Thoracic aorta (tissue), 2 donors: ENCODE results near the gene C19orf67. TPM values are rescaled to one million over a fixed set of nuclear protein-coding genes. Genes with fewer than 3 reads are reported as not detected.
A peak's percentile ranks its signal among the peaks of the same experiment; 100 is the strongest.

ENCODE experiments used
- ATAC-seq: fragments of 150-250 bp; one replicate; pipeline ENCODE4 v1.8.0; 2017; ENCODE audit warnings: low read depth; ENCODE audit not compliant: insufficient number of reproducible peaks, low FRiP score
- DNase-seq: peaks from one replicate; pipeline ENCODE4 v3.0.0-alpha.2; 2020; ENCODE audit warnings: low spot score
- H3K27ac ChIP-seq, 2 donors: fragments of 200-600 bp; sonication (generic); 1 replicate in 1 of 2; 2 replicates in 1 of 2; pipeline ENCODE4 v1.5.1; 2016; ENCODE audit warnings: mild to moderate bottlenecking in 2 of 2, moderate library complexity in 2 of 2
- H3K27me3 ChIP-seq: fragments of 200-600 bp; sonication (generic); replicated peaks from 2 replicates; pipeline ENCODE4 v1.6.0; 2016; ENCODE audit warnings: mild to moderate bottlenecking; ENCODE audit not compliant: insufficient read depth
- H3K36me3 ChIP-seq: fragments of 200-600 bp; sonication (generic); one replicate; pipeline ENCODE4 v1.5.1; 2016
- H3K4me1 ChIP-seq, 2 donors: fragments of 200-600 bp; sonication (generic); 1 replicate in 1 of 2; 2 replicates in 1 of 2; pipeline versions ENCODE4 v1.5.1 to v1.6.0; 2016; ENCODE audit warnings: low read depth in 2 of 2, mild to moderate bottlenecking in 1 of 2; ENCODE audit not compliant: control insufficient read depth in 1 of 2
- H3K4me3 ChIP-seq: fragments of 200-600 bp; sonication (generic); 2 replicates; pipeline ENCODE4 v1.5.1; 2016; ENCODE audit warnings: mild to moderate bottlenecking
- H3K9me3 ChIP-seq: fragments of 200-600 bp; sonication (generic); 2 replicates; pipeline ENCODE4 v1.5.1; 2016
- total RNA-seq, 2 donors: library from RNA; depleted of rRNA; stranded (reverse); fragments of >200 nt; gene quantifications; one replicate each; pipeline versions ENCODE4 v1.1.0 to v1.2.3, GENCODE V29; 2016
- TF ChIP-seq, protein P1 (sequence below): fragments of 200-600 bp; sonication (generic); IDR thresholded peaks from one replicate; pipeline ENCODE4 v1.5.1; 2019; ENCODE audit warnings: antibody characterized with exemption

C19orf67 gene
- total RNA-seq, 2 donors from 2014 or later, result not detected

DNA sequence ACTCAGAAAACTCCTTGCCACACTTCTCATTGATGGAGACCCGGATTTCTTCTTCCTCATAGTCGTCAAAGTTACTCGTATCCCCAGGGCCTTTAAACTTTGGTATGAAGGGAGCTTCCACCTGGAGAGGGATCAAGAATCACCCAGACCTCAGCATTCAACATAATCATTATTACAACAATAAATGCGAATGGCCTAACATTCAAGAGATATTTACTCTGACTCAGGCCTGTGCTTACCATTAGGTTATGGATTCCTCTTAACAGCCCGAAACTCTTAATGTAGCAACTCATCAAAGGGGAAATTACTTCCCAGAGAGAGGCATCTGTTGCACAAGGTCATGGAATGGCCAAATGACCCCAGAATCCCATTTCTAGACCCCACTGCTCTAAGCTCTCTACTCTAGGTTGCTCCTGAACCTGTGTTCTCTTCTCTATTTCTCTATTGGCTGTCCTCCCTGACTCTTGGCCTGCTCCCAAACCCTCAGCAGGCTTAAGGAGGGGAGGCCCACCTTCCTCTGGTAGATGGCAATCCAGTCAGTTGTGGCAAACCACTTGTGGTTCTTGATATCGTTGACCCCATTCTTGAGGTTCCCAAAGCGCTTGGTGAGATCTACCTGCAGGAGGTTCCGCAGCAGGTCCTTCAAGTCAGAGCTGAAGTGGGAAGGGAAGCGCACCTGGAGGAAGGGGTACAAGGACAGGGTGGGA lies 7.7 kb upstream of the C19orf67 start:
- peaks cover 28% of the 10 kb centered on the region for H3K36me3 ChIP-seq
- H3K4me1 ChIP-seq, result peaks cover 3 to 20% of the 10 kb centered on the region in 2 donors

GRCh38 chr19:14091813-14092462 lies 6.4 kb upstream of the C19orf67 start:
- Histone ChIP-seq H3K27me3 (no peaks in the 10 kb centered on the region), H3K9me3 (peaks cover 7% of the 10 kb centered on the region), H3K36me3 (peaks cover 22% of the 10 kb centered on the region), H3K27ac (peak overlapping the region; percentile 83 to 87), H3K4me3 (peak overlapping the region; percentile 75), H3K4me1 (peaks cover 3 to 20% of the 10 kb centered on the region in 2 donors)
- TF ChIP-seq, protein P1, sequence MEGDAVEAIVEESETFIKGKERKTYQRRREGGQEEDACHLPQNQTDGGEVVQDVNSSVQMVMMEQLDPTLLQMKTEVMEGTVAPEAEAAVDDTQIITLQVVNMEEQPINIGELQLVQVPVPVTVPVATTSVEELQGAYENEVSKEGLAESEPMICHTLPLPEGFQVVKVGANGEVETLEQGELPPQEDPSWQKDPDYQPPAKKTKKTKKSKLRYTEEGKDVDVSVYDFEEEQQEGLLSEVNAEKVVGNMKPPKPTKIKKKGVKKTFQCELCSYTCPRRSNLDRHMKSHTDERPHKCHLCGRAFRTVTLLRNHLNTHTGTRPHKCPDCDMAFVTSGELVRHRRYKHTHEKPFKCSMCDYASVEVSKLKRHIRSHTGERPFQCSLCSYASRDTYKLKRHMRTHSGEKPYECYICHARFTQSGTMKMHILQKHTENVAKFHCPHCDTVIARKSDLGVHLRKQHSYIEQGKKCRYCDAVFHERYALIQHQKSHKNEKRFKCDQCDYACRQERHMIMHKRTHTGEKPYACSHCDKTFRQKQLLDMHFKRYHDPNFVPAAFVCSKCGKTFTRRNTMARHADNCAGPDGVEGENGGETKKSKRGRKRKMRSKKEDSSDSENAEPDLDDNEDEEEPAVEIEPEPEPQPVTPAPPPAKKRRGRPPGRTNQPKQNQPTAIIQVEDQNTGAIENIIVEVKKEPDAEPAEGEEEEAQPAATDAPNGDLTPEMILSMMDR, result no peak
- ATAC-seq (no peak), DNase-seq (no peak)

More for the DNA sequence above, 7.7 kb upstream of the C19orf67 start:
- ATAC-seq (no peak), DNase-seq (no peak)
- TF ChIP-seq, protein P1, result no peak
- H3K4me3 ChIP-seq, result no peak overlapping the region
- H3K9me3 ChIP-seq, result peaks cover 7% of the 10 kb centered on the region
- no peak overlapping the region for H3K27ac ChIP-seq
- no peaks in the 10 kb centered on the region for H3K27me3 ChIP-seq

GRCh38 chr19:14091081-14091812 lies 5.7 kb upstream of the C19orf67 start:
- Histone ChIP-seq H3K4me1 (peaks cover 3 to 20% of the 10 kb centered on the region in 2 donors), H3K27me3 (no peaks in the 10 kb centered on the region), H3K27ac (peak overlapping the region; percentile 83 to 87), H3K4me3 (peak overlapping the region; percentile 75), H3K9me3 (peaks cover 7% of the 10 kb centered on the region), H3K36me3 (peaks cover 18% of the 10 kb centered on the region)
- DNase-seq (no peak), ATAC-seq (peak; percentile 47)
- TF ChIP-seq, protein P1, result peak; percentile 22

- DNase-seq (peak; percentile 78), ATAC-seq (peak; percentile 31)
- no peaks in the 10 kb centered on the region for H3K27me3 ChIP-seq
- H3K9me3 ChIP-seq, result peaks cover 7% of the 10 kb centered on the region
- peak within 1 kb of the TSS; percentile 83 to 87 for H3K27ac ChIP-seq
- peaks cover 3 to 20% of the 10 kb centered on the region in 2 donors for H3K4me1 ChIP-seq
- H3K4me3 ChIP-seq, result peak within 1 kb of the TSS; percentile 75
- peaks cover 16% of the 10 kb centered on the region for H3K36me3 ChIP-seq
- TF ChIP-seq, protein P1, result no peak
Observed at GRCh38 chr19:14090509-14091080, 5.0 kb upstream of the C19orf67 start, which contains the start of gene SAMD1. Gene SAMD1, minus strand, starts transcription at chr19:14090751.
